Activated CD4-positive, CD25-positive, alpha-beta regulatory T cell treated with anti-CD3 and anti-CD28 coated beads, Interleukin-2, amount 50 U/mL, for 72 hours (primary cell): ENCODE results near the gene TGFBR2.

Experiments used
- DNase-seq: peaks from one replicate; pipeline ENCODE4 v3.0.0; 2021

The TGFBR2 gene

DNA sequence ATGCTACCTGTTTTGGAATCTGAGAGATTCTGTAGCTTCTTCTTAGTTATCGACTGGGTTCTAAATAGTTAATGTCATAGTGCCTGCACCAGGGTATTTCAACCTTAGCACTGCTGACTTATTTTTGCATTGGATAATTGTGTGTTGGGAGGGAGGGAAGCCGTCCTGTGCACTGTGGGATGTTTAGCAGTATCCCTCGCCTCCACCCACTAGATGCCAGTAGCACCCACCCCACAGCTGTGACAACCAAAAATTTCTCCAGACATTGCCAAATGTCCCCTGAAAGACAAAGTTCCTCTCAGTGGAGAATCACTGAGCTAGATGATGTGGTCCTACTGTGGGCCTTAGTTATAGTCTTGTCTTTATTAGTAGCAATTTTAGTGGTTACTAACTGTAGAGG, 88.3 kb downstream of the TGFBR2 start:
- DNase-seq: no peak

GRCh38 chr3:30695302-30696061, 89.1 kb downstream of the TGFBR2 start:
- DNase-seq: no peak

DNA sequence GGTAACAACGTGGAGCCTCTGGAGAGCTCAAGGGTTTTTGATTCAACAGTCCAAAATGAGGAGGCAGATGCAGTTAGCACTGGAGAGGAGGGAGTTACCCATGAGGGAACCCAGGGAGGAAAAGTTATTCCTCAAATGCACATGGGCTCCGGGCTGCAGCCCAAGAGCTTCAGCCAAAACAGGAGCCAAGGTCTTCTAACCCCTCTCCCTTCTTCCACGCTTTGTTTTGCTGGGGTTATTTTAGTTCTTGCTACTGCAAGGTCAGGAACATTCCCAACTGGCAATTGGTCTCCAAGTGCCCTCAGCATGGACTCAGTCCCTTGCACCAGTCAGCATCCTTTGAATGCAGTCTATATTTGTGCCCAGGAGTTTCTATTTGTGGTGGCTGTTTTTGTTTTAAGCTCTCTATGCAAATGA, 90.0 kb downstream of the TGFBR2 start:
- no peak for DNase-seq

DNA sequence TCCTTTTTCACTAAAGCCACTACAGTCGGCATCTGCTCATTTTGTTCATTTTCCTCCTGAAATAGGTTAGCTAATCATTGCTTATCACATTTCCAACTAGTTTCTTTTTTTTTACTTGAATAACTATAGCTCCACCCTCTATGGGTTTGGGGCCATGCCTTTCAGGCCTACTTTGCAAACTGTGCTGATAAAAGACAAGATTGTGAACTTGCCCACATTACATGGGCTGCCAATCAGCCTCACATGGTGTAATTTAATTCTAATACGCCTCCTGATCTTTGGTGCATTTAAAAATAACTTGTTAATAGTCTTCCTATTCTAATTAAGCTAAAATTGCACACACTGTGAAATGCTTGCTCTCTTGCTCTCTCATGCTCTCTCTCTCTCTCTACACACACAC, 90.5 kb downstream of the TGFBR2 start:
- no peak for DNase-seq

- no peak for DNase-seq
These were observed 92.1 kb downstream of the TGFBR2 start for GRCh38 chr3:30698549-30698948.

GRCh38 chr3:30699927-30700326, 93.5 kb downstream of the TGFBR2 start:
- DNase-seq: no peak

DNA sequence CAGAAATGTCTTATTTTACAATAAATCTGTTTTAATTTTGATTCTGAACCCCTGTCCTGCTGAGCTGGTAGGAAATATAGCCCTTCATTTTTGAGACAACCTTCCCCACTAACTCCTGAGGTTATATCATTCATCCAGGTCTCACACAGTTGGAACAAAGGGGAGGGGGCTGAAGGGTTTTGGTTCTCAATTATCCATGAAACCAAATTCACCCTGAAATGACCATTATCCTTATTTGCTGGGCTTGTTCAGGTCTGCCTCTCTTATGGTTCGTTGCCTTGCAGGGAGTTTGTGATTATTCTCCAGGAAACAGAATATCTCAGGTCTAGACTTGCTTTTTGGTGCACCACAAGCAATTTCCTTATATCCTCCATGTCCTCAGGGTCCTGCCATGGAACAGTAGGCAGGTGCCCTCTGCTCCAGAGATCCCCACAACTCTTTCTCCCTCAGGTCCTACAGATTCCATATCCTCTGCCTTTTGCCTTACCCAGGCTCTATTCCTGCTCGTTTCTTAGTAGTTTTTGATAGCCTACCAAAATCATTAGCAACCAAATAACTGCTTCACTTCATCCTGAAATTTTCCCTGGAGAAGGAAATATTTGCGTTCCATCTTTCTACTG, 94.4 kb downstream of the TGFBR2 start:
- no peak for DNase-seq

GRCh38 chr3:30702038-30702827, 95.8 kb downstream of the TGFBR2 start:
- no peak for DNase-seq

DNA sequence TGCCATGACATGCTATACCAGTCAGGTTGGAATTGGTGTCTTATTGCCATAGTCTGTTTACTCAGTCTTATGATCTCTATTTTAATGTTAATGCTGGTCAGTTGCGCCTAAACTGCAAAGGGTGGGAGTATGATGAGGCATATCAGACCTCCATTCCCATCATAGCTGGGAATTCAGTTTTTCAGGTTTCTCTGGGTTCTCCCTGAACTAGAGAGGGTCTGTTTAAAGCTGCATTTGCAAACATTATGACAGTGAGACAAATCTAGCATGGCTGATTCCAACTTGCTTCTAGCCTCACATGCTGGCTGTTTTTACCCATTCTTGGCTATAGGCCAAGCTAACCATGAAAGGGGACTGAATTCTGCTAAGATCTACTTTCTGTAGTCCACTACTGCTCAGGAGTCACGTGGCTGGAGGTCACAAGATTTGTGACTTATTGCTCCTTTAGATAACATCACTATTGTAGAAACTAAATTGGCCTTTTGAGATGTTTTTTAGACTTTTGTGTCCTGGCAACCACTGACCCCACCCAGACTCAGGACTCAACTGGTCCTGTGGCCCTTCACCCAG, 96.5 kb downstream of the TGFBR2 start:
- no peak for DNase-seq

- no peak for DNase-seq
These were observed 98.8 kb downstream of the TGFBR2 start for GRCh38 chr3:30704931-30705890.

- DNase-seq: no peak
These were observed 101.4 kb downstream of the TGFBR2 start for GRCh38 chr3:30707825-30708224.

DNA sequence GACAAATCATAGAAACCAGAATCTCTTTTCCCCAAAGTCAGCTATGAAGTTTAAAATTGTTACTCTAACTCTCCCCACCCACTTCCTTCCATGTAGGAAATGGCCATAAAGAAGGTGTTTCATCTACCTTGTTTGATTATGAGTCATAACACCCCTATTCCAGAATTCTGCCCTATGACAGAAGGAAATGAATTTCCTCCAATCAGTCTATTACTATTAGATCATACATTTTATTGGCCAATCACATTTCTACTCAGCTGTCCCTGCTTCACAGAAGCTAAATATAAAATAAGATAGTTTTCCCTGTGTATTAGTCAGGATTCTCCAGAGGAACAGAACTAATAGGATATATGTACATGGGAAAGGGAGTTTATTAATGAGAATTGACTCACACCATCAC, 102.1 kb downstream of the TGFBR2 start:
- no peak for DNase-seq

GRCh38 chr3:30710017-30710416, 103.6 kb downstream of the TGFBR2 start:
- DNase-seq: no peak

GRCh38 chr3:30711151-30711550, 104.8 kb downstream of the TGFBR2 start:
- no peak for DNase-seq

- DNase-seq: no peak
These were observed 105.5 kb downstream of the TGFBR2 start for GRCh38 chr3:30711867-30712266.

- no peak for DNase-seq
These were observed 106.6 kb downstream of the TGFBR2 start for GRCh38 chr3:30712991-30713390.

DNA sequence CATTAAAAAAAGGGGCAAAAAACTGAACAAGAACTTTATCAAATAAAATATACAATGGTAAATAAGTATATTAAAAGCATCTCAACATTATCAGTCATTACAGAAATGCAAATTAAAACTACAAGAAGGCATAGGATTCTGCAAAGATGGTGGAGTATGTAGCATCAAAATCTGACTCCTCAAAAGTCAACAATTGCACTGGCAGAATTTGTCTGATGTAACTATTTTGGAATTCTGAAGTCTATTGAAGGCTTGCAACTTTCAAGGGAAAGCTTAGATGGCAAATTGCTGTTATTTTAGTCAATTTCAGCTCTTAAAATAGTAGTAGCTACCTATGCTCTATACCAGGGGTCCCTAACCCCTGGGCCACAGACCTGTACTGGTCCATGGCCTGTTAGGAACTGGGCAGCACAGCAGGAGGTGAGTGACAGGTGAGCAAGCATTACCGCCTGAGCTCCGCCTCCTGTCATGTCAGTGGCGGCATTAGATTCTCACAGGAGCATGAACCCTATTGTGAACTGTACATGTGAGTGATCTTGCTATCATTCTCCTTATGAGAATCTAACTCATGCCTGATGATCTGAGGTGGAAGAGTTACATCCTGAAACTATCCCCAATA, 107.6 kb downstream of the TGFBR2 start:
- DNase-seq: no peak

GRCh38 chr3:30719536-30719935, 113.1 kb downstream of the TGFBR2 start:
- DNase-seq: no peak

DNA sequence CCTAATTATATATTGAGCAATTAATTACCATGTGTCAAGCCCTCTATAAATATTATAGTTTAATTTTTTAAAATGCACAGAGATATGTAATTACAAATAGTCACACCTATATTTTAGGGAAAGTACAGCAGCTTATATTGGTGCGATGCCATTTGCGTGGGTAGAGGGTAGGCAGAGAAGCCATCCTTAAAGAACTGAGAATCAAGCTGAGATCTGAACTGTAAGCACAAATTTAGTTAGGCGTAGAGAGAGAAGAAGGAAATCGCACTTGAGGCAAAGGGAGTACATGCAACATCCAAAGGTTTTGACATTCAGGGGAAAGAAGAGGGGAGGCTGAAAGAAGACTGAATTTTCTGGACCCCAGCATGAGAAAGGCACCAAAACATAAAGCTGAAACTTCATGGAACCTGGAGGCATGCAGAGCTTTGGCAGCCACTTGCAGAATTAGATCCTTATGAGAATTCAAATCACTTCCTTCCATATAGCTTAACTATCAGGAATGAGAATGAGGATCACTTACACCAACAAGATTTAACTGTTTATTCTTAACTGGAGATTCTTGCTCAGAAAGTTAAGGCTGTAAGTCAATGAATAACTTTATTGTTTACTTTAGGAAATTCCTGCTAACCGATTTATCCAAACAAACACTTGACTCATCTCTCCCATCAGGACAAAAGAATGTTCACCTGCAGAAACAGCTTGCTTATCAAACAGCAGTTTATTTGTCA, 114.3 kb downstream of the TGFBR2 start:
- DNase-seq: no peak

DNA sequence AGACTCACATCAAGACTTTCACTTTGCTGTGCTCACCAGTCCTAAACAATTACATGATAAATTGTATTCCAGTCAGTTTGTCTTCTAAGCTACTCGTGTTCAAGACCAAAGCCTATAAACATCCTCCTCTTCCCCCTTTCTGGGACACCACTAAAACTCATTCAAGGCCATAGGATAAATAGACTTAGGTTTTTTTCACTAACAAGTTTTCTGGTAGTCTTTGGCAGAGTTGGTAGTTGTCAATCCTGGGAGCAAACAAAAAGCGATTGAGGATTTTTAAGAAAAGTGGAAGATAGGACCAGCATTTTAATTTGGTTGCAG, 114.9 kb downstream of the TGFBR2 start:
- no peak for DNase-seq

DNA sequence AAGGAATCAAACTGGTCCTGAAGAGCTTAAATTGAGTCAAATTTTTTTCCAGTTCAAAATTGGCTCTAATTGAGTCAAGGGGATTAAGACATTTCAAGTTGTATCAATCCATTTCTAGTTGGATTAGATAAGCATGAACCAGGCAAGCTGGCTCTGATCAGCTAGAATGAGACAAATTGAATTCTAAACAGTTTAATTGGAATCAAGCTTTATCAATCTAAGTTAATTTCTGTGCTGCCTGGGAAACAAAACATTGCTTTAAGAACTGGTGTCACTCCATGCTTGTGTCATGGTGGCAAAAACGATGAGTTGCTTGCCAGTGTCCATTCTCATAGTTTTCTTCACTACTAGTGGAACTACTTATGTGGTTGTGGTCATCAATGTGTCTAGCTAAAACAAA, 116.8 kb downstream of the TGFBR2 start:
- no peak for DNase-seq
